GM21529 (cell line): ENCODE results near the gene PJA1.

ENCODE experiments used
- ATAC-seq: cut with Tn5 transposase; IDR thresholded peaks from one replicate; pipeline ENCODE4 v1.9.1; 2021; ENCODE audit not compliant: unreplicated experiment

PJA1 gene

GRCh38 chrX:69143530-69143929 is 21.7 kb downstream of the PJA1 start:
- ATAC-seq, result no peak

- ATAC-seq, result no peak
Measured at GRCh38 chrX:69142788-69143469, 22.3 kb downstream of the PJA1 start.

GRCh38 chrX:69140837-69141236 is 24.4 kb downstream of the PJA1 start:
- ATAC-seq, result no peak

GRCh38 chrX:69139516-69139915 is 25.7 kb downstream of the PJA1 start:
- ATAC-seq, result no peak

- no peak for ATAC-seq
Measured at GRCh38 chrX:69138512-69138911, 26.7 kb downstream of the PJA1 start.

GRCh38 chrX:69138118-69138390 is 27.2 kb downstream of the PJA1 start:
- ATAC-seq, result no peak

GRCh38 chrX:69137371-69138117 is 27.7 kb downstream of the PJA1 start:
- no peak for ATAC-seq

- no peak for ATAC-seq
Measured at GRCh38 chrX:69136546-69137331, 28.5 kb downstream of the PJA1 start.

- no peak for ATAC-seq
Measured at GRCh38 chrX:69133921-69134542, 31.2 kb downstream of the PJA1 start.

GRCh38 chrX:69131886-69132285 is 33.4 kb downstream of the PJA1 start:
- no peak for ATAC-seq

GRCh38 chrX:69130439-69130838 is 34.8 kb downstream of the PJA1 start:
- no peak for ATAC-seq

- ATAC-seq, result no peak
Measured at GRCh38 chrX:69128588-69128987, 36.7 kb downstream of the PJA1 start.

GRCh38 chrX:69127466-69127865 is 37.8 kb downstream of the PJA1 start:
- ATAC-seq, result no peak

- no peak for ATAC-seq
Measured at GRCh38 chrX:69126642-69127041, 38.6 kb downstream of the PJA1 start.

- no peak for ATAC-seq
Measured at GRCh38 chrX:69125094-69125493, 40.2 kb downstream of the PJA1 start.

- ATAC-seq, result no peak
Measured at GRCh38 chrX:69124108-69124507, 41.1 kb downstream of the PJA1 start.

GRCh38 chrX:69123481-69123880 is 41.8 kb downstream of the PJA1 start:
- no peak for ATAC-seq

GRCh38 chrX:69121321-69122000 is 43.8 kb downstream of the PJA1 start:
- no peak for ATAC-seq

- no peak for ATAC-seq
Measured at GRCh38 chrX:69120476-69120875, 44.8 kb downstream of the PJA1 start.

GRCh38 chrX:69119122-69119521 is 46.1 kb downstream of the PJA1 start:
- no peak for ATAC-seq

GRCh38 chrX:69117876-69118526 is 47.3 kb downstream of the PJA1 start:
- no peak for ATAC-seq
